ENCODE data around the gene TCF7L1. TPM values are rescaled to one million over a fixed set of nuclear protein-coding genes. Genes with fewer than 3 reads are reported as not detected.

The TCF7L1 gene
- total and polyA plus RNA-seq, 2 donors (not counting 3 experiments of a cell fraction or from before 2014, with no cell fraction given), result 9.6 to 17.4 TPM

- no TSS peak for BruUV-seq (replicated peaks)
- intact Hi-C loops (cut with micrococcal nuclease), result no loop called here
- H4K20me1 ChIP-seq (replicated peaks; ENCODE audit: control insufficient read depth, extremely low read depth, insufficient read depth, low read length), result no peaks in the 10 kb centered on the region
- dilution Hi-C loops (cut with MboI; ENCODE audit: extremely low pct_ligation_motif_present, low sequenced_read_pairs), result no loop called here
- no peak overlapping the region for H3K9ac ChIP-seq (replicated peaks; ENCODE audit: extremely low read depth, insufficient read depth, low read length)
- no peaks in the 10 kb centered on the region for H3K4me1 ChIP-seq (ENCODE audit: control insufficient read depth, extremely low read depth, insufficient read depth, low read length)
- DNase-seq (ENCODE audit: low read depth, low spot score) (no peak), FAIRE-seq (no peak)
- no peak for TF ChIP-seq MYC (IDR thresholded peaks at IDR 0.05; ENCODE audit: low read depth, low read length)
- TF ChIP-seq MAX (IDR thresholded peaks at IDR 0.05; ENCODE audit: insufficient read depth, insufficient read length), result no peak
- no peak for TF ChIP-seq POLR2A (IDR thresholded peaks at IDR 0.05; ENCODE audit: low read depth, low read length)
- no peak overlapping the region for H3K27ac ChIP-seq (ENCODE audit: insufficient read depth, low read depth, low read length)
- no peaks in the 10 kb centered on the region for H3K27me3 ChIP-seq (ENCODE audit: control insufficient read depth in 2 of 2, insufficient read depth in 2 of 2, low read length in 2 of 2)
- H3K4me2 ChIP-seq (ENCODE audit: insufficient read depth, low read length), result no peak overlapping the region
- no peaks in the 10 kb centered on the region for H3K9me1 ChIP-seq (replicated peaks; ENCODE audit: control insufficient read depth, extremely low read depth, insufficient read depth, low read length)
- no peaks in the 10 kb centered on the region for H3K36me3 ChIP-seq (ENCODE audit: control insufficient read depth in 2 of 2, extremely low read depth in 1 of 2, insufficient read depth in 2 of 2, low read length in 2 of 2)
- H3K4me3 ChIP-seq (replicated peaks in 1 of 3; ENCODE audit: insufficient read depth in 1 of 3, low read depth in 1 of 3, low read length in 3 of 3), result no peak overlapping the region
- POLR2A ChIA-PET, result no interaction called here
- H2AFZ ChIP-seq (ENCODE audit: low read depth, low read length), result no peak overlapping the region
- no peaks in the 10 kb centered on the region for H3K9me3 ChIP-seq (replicated peaks; ENCODE audit: control insufficient read depth, insufficient read depth, low read length)
- CTCF ChIA-PET, result interaction anchor here (1.8 kb wide), 1 partner anchor 12 kb away, joined by 6 read pairs; no protein-coding TSS in a partner anchor
- no peaks in the 10 kb centered on the region for H3K79me2 ChIP-seq (ENCODE audit: control insufficient read depth, insufficient read depth, low read length)
Measured at GRCh38 chr2:85187069-85187468, 53.9 kb downstream of the TCF7L1 start.

GRCh38 chr2:85188852-85189251, 55.7 kb downstream of the TCF7L1 start:
- no TSS peak for BruUV-seq (replicated peaks)
- intact Hi-C loops (cut with micrococcal nuclease) (no loop called here), dilution Hi-C loops (cut with MboI; ENCODE audit: extremely low pct_ligation_motif_present, low sequenced_read_pairs) (no loop called here)
- Histone ChIP-seq H3K27me3 (ENCODE audit: control insufficient read depth in 2 of 2, insufficient read depth in 2 of 2, low read length in 2 of 2) (no peaks in the 10 kb centered on the region), H3K36me3 (ENCODE audit: control insufficient read depth in 2 of 2, extremely low read depth in 1 of 2, insufficient read depth in 2 of 2, low read length in 2 of 2) (no peaks in the 10 kb centered on the region), H2AFZ (ENCODE audit: low read depth, low read length) (no peak overlapping the region), H3K79me2 (ENCODE audit: control insufficient read depth, insufficient read depth, low read length) (no peaks in the 10 kb centered on the region), H3K9ac (replicated peaks; ENCODE audit: extremely low read depth, insufficient read depth, low read length) (no peak overlapping the region), H3K4me3 (replicated peaks in 1 of 3; ENCODE audit: insufficient read depth in 1 of 3, low read depth in 1 of 3, low read length in 3 of 3) (no peak overlapping the region), H3K27ac (ENCODE audit: insufficient read depth, low read depth, low read length) (no peak overlapping the region), H3K9me1 (replicated peaks; ENCODE audit: control insufficient read depth, extremely low read depth, insufficient read depth, low read length) (no peaks in the 10 kb centered on the region), H3K4me1 (ENCODE audit: control insufficient read depth, extremely low read depth, insufficient read depth, low read length) (no peaks in the 10 kb centered on the region), H3K9me3 (replicated peaks; ENCODE audit: control insufficient read depth, insufficient read depth, low read length) (no peaks in the 10 kb centered on the region), H4K20me1 (replicated peaks; ENCODE audit: control insufficient read depth, extremely low read depth, insufficient read depth, low read length) (no peaks in the 10 kb centered on the region), H3K4me2 (ENCODE audit: insufficient read depth, low read length) (no peak overlapping the region)
- FAIRE-seq, result no peak
- CTCF ChIA-PET, result no interaction called here
- POLR2A ChIA-PET, result no interaction called here
- no peak for DNase-seq (ENCODE audit: low read depth, low spot score)
- TF ChIP-seq CTCF (IDR thresholded peaks at IDR 0.05; ENCODE audit: extremely low read depth in 1 of 2, insufficient read depth in 1 of 2, low read depth in 1 of 2, low read length in 2 of 2) (no peak), POLR2AphosphoS5 (IDR thresholded peaks at IDR 0.05; ENCODE audit: insufficient read depth, low read depth, low read length) (no peak), FOS (IDR thresholded peaks at IDR 0.05; ENCODE audit: borderline replicate concordance, insufficient read depth, low read length) (no peak), MYC (IDR thresholded peaks at IDR 0.05; ENCODE audit: low read depth, low read length) (no peak), GATA2 (IDR thresholded peaks at IDR 0.05; ENCODE audit: insufficient read depth, insufficient read length, low read depth, low read length) (no peak)

Measured in endothelial cell of umbilical vein (primary cell).